Liver (tissue), 9 donors: ENCODE data around the gene PON1. TPM values are rescaled to one million over a fixed set of nuclear protein-coding genes. Genes with fewer than 3 reads are reported as not detected.

Source experiments
- DNase-seq: peaks from one replicate; pipeline ENCODE4 v3.0.0-alpha.2; 2017; ENCODE audit warnings: low spot score
- H3K27ac ChIP-seq, 2 donors: one replicate each; pipeline ENCODE4 v1.7.0; 2013; ENCODE audit warnings: inconsistent platforms in 2 of 2, low read length in 2 of 2, control low read depth in 1 of 2, low read depth in 1 of 2, mild to moderate bottlenecking in 1 of 2
- H3K27me3 ChIP-seq, 4 donors: one replicate each; pipeline versions ENCODE4 v1.6.1 to v1.7.0; 2013; ENCODE audit warnings: low read length in 3 of 4, inconsistent platforms in 1 of 4, mild to moderate bottlenecking in 1 of 4, moderate library complexity in 1 of 4; ENCODE audit not compliant: control insufficient read depth in 4 of 4, insufficient read depth in 4 of 4
- H3K36me3 ChIP-seq, 4 donors: one replicate each; pipeline versions ENCODE4 v1.6.1 to v1.7.0; 2013; ENCODE audit warnings: low read length in 3 of 4, mild to moderate bottlenecking in 3 of 4, low read depth in 1 of 4, moderate library complexity in 1 of 4; ENCODE audit not compliant: control insufficient read depth in 4 of 4, insufficient read depth in 3 of 4
- H3K4me1 ChIP-seq, 4 donors: one replicate each; pipeline versions ENCODE4 v1.6.1 to v1.7.0; 2013; ENCODE audit warnings: low read length in 3 of 4, mild to moderate bottlenecking in 3 of 4, moderate library complexity in 1 of 4; ENCODE audit not compliant: control insufficient read depth in 4 of 4, insufficient read depth in 4 of 4
- H3K4me3 ChIP-seq, 3 donors: one replicate each; pipeline versions ENCODE4 v1.6.1 to v1.7.0; 2013; ENCODE audit warnings: low read length in 3 of 3, control low read depth in 1 of 3, low read depth in 1 of 3, mild to moderate bottlenecking in 1 of 3
- H3K9ac ChIP-seq, 2 donors: one replicate each; pipeline ENCODE4 v1.7.0; 2013; ENCODE audit warnings: low read length in 2 of 2, mild to moderate bottlenecking in 2 of 2, moderate library complexity in 2 of 2, control low read depth in 1 of 2, low read depth in 1 of 2
- H3K9me3 ChIP-seq, 4 donors: one replicate each; pipeline versions ENCODE4 v1.6.1 to v1.7.0; 2013; ENCODE audit warnings: low read length in 3 of 4; ENCODE audit not compliant: control insufficient read depth in 4 of 4
- EGR1 ChIP-seq, 2 donors: IDR thresholded peaks; 2 replicates each; pipeline ENCODE4 v1.6.1; 2016 to 2018; ENCODE audit warnings: antibody characterized with exemption in 2 of 2, low read depth in 2 of 2
- HNF4A ChIP-seq, 2 donors: conservative IDR thresholded peaks; 2 replicates each; pipeline ENCODE4 v1.6.1; 2016; ENCODE audit warnings: antibody characterized with exemption in 2 of 2, mild to moderate bottlenecking in 2 of 2
- HNF4G ChIP-seq: IDR thresholded peaks from 2 replicates; pipeline ENCODE4 v1.6.1; 2016; ENCODE audit warnings: antibody characterized with exemption
- JUND ChIP-seq, 2 donors: IDR thresholded peaks; 2 replicates each; pipeline ENCODE4 v1.6.1; 2016; ENCODE audit warnings: antibody characterized with exemption in 2 of 2
- NR2F2 ChIP-seq: IDR thresholded peaks from 2 replicates; pipeline ENCODE4 v1.6.1; 2016; ENCODE audit warnings: antibody characterized with exemption
- SP1 ChIP-seq: IDR thresholded peaks from 2 replicates; pipeline ENCODE4 v1.6.1; 2018; ENCODE audit warnings: antibody characterized with exemption, mild to moderate bottlenecking
- TAF1 ChIP-seq: conservative IDR thresholded peaks from 2 replicates; pipeline ENCODE4 v1.6.1; 2016; ENCODE audit warnings: antibody characterized with exemption, mild to moderate bottlenecking
- ZBTB33 ChIP-seq: IDR thresholded peaks from 2 replicates; pipeline ENCODE4 v1.6.1; 2016; ENCODE audit warnings: antibody characterized with exemption
- polyA plus RNA-seq, 2 donors: library from polyadenylated mRNA; stranded (reverse) in 1 of 2; unstranded in 1 of 2; fragments of 200-250 nt in 1 of 2; fragments of >200 nt in 1 of 2; fragmentation: Nextera tagmentation in 1 of 2; extraction: Ambion mirVana in 1 of 2; gene quantifications; one replicate each; pipeline versions ENCODE4 v1.2.1 to v1.2.3, GENCODE V29; 2013 to 2015
- total RNA-seq, 2 donors: library from RNA; depleted of rRNA; stranded (reverse); fragments of >200 nt; gene quantifications; one replicate each; pipeline ENCODE4 v1.2.3, GENCODE V29; 2014
- TF ChIP-seq, protein P1 (sequence below): IDR thresholded peaks from 2 replicates; pipeline ENCODE4 v1.6.1; 2016; ENCODE audit warnings: antibody characterized with exemption
- TF ChIP-seq, protein P2 (sequence below): IDR thresholded peaks from 2 replicates; pipeline ENCODE4 v1.6.1; 2016; ENCODE audit warnings: antibody characterized with exemption, mild to moderate bottlenecking
- donor health status: healthy.
- donor health status: healthy.
- donor health status: healthy.
- donor health status: healthy.
- donor health status: healthy.

The PON1 gene
- total and polyA plus RNA-seq, 4 donors = 54.8 to 1,101 (median 207) TPM

- no peak for TF ChIP-seq ZBTB33
- no peak for TF ChIP-seq HNF4G
- TF ChIP-seq EGR1 (IDR thresholded peaks at IDR 0.05; ENCODE audit: low read depth in 2 of 2) = no peak
- TF ChIP-seq JUND (IDR thresholded peaks at IDR 0.05) = no peak
- TF ChIP-seq HNF4A (conservative IDR thresholded peaks at IDR 0.05) = peak; percentile 36 to 44
- TF ChIP-seq NR2F2 = no peak
- TF ChIP-seq, protein P1, sequence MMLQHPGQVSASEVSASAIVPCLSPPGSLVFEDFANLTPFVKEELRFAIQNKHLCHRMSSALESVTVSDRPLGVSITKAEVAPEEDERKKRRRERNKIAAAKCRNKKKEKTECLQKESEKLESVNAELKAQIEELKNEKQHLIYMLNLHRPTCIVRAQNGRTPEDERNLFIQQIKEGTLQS = no peak
Observed at GRCh38 chr7:95338832-95339231, 14.5 kb upstream of the PON1 start (continued).

DNA sequence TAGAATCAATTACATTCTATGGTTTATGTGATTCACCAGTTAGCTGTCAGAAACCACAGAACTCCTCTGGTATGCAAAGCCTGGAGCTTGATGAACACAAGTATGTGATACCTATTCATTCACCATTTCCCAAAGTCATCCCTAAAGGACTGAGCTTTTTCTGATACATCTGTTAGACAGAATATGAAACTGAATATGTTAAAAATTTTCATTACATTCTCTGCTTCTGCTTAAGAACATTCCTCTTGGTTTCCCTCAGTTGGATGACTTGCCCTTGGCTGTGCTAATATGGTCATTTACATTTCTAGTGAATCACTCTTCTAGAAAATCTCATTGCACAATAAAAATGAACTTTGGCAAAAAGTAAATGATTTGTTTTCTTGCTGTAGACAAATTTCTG lies 10.8 kb upstream of the PON1 start:
- no peak for DNase-seq
- Histone ChIP-seq H3K9ac (no peak overlapping the region), H3K27me3 (no peaks in the 10 kb centered on the region), H3K9me3 (no peaks in the 10 kb centered on the region), H3K27ac (peak overlapping the region in 1 of 2 donors; percentile 47), H3K4me1 (peaks cover 5 to 29% (median 17%) of the 10 kb centered on the region in 4 donors), H3K4me3 (no peak overlapping the region), H3K36me3 (no peaks in the 10 kb centered on the region)
- TF ChIP-seq JUND (IDR thresholded peaks at IDR 0.05) (peak in 1 of 2 donors; percentile 15), ZBTB33 (no peak), HNF4A (conservative IDR thresholded peaks at IDR 0.05) (peak in 1 of 2 donors; percentile 54)

GRCh38 chr7:95334447-95334846 lies 10.1 kb upstream of the PON1 start:
- Histone ChIP-seq H3K9me3 (no peaks in the 10 kb centered on the region), H3K4me1 (peaks cover 5 to 31% (median 18%) of the 10 kb centered on the region in 4 donors), H3K36me3 (no peaks in the 10 kb centered on the region), H3K4me3 (no peak overlapping the region), H3K9ac (no peak overlapping the region), H3K27me3 (no peaks in the 10 kb centered on the region), H3K27ac (peak overlapping the region in 1 of 2 donors; percentile 47)
- DNase-seq = no peak
- no peak for TF ChIP-seq EGR1 (IDR thresholded peaks at IDR 0.05; ENCODE audit: low read depth in 2 of 2)
- TF ChIP-seq, protein P1 = no peak
- TF ChIP-seq TAF1 = no peak
- TF ChIP-seq JUND (IDR thresholded peaks at IDR 0.05) = no peak
- no peak for TF ChIP-seq SP1
- TF ChIP-seq, protein P2, sequence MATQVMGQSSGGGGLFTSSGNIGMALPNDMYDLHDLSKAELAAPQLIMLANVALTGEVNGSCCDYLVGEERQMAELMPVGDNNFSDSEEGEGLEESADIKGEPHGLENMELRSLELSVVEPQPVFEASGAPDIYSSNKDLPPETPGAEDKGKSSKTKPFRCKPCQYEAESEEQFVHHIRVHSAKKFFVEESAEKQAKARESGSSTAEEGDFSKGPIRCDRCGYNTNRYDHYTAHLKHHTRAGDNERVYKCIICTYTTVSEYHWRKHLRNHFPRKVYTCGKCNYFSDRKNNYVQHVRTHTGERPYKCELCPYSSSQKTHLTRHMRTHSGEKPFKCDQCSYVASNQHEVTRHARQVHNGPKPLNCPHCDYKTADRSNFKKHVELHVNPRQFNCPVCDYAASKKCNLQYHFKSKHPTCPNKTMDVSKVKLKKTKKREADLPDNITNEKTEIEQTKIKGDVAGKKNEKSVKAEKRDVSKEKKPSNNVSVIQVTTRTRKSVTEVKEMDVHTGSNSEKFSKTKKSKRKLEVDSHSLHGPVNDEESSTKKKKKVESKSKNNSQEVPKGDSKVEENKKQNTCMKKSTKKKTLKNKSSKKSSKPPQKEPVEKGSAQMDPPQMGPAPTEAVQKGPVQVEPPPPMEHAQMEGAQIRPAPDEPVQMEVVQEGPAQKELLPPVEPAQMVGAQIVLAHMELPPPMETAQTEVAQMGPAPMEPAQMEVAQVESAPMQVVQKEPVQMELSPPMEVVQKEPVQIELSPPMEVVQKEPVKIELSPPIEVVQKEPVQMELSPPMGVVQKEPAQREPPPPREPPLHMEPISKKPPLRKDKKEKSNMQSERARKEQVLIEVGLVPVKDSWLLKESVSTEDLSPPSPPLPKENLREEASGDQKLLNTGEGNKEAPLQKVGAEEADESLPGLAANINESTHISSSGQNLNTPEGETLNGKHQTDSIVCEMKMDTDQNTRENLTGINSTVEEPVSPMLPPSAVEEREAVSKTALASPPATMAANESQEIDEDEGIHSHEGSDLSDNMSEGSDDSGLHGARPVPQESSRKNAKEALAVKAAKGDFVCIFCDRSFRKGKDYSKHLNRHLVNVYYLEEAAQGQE = no peak
